T-helper 9 cell (primary cell): ENCODE data around the gene AGAP1.

Experiments
- DNase-seq: peaks from one replicate; pipeline ENCODE4 v3.0.0-alpha.2; 2020

The AGAP1 gene

GRCh38 chr2:235553291-235553690 lies 59.4 kb downstream of the AGAP1 start:
- DNase-seq = no peak

- DNase-seq = no peak
Observed at GRCh38 chr2:235553696-235554100, 59.9 kb downstream of the AGAP1 start.

- DNase-seq = no peak
Observed at GRCh38 chr2:235554385-235554784, 60.5 kb downstream of the AGAP1 start.

GRCh38 chr2:235554936-235555335 lies 61.1 kb downstream of the AGAP1 start:
- DNase-seq = no peak

- no peak for DNase-seq
Observed at GRCh38 chr2:235555371-235555770, 61.5 kb downstream of the AGAP1 start.

- DNase-seq = no peak
Observed at GRCh38 chr2:235556086-235556485, 62.2 kb downstream of the AGAP1 start.

GRCh38 chr2:235556901-235557300 lies 63.1 kb downstream of the AGAP1 start:
- no peak for DNase-seq

GRCh38 chr2:235557903-235558302 lies 64.1 kb downstream of the AGAP1 start:
- no peak for DNase-seq

- no peak for DNase-seq
Observed at GRCh38 chr2:235558572-235558971, 64.7 kb downstream of the AGAP1 start.

GRCh38 chr2:235560345-235560744 lies 66.5 kb downstream of the AGAP1 start:
- no peak for DNase-seq

GRCh38 chr2:235561450-235561849 lies 67.6 kb downstream of the AGAP1 start:
- no peak for DNase-seq

GRCh38 chr2:235562065-235562747 lies 68.4 kb downstream of the AGAP1 start:
- no peak for DNase-seq

GRCh38 chr2:235563056-235563910 lies 69.4 kb downstream of the AGAP1 start:
- no peak for DNase-seq

- no peak for DNase-seq
Observed at GRCh38 chr2:235564066-235564465, 70.2 kb downstream of the AGAP1 start.

GRCh38 chr2:235564884-235565530 lies 71.2 kb downstream of the AGAP1 start:
- DNase-seq = no peak

- no peak for DNase-seq
Observed at GRCh38 chr2:235566415-235566814, 72.6 kb downstream of the AGAP1 start.

GRCh38 chr2:235566931-235567495 lies 73.2 kb downstream of the AGAP1 start:
- no peak for DNase-seq

GRCh38 chr2:235567842-235568241 lies 74.0 kb downstream of the AGAP1 start:
- DNase-seq = no peak

- no peak for DNase-seq
Observed at GRCh38 chr2:235568431-235568830, 74.6 kb downstream of the AGAP1 start.

- no peak for DNase-seq
Observed at GRCh38 chr2:235569837-235570236, 76.0 kb downstream of the AGAP1 start.

- DNase-seq = no peak
Observed at GRCh38 chr2:235570256-235570655, 76.4 kb downstream of the AGAP1 start.

GRCh38 chr2:235570966-235571692 lies 77.3 kb downstream of the AGAP1 start:
- no peak for DNase-seq

- no peak for DNase-seq
Observed at GRCh38 chr2:235572592-235572991, 78.7 kb downstream of the AGAP1 start.
